ENCODE results near the gene DISC1.

DNA sequence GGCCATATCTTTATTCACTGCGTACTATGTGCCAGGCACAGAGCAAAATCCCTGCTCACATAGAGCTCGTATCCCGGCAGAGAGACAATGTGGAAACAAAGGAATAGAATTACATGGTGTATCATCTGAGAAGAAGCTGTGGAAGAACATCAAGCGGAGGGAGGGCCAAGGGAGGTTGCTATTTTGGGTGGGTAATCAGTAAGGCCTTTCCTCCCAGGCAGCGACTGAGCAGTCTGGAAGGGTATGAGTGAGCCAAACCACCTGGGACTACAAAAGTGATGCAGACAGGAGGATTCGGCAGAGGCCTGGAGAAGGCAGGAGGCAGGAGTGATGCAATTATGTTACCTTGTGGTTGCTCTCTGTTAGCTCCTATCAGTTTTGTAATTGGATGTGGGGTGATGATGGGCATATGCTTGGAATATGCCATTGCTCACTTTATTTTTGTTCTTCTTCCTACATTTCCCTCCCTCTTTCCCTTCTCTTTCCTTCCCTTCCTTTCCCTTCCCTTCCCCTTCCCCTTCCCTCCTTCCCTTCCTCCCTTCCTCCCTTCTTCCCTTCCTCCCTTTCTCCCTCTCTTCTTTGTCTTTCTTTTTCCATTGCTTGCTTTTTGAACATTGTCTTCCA lies 172.9 kb downstream of the DISC1 start:
- no peak for TF ChIP-seq POLR2AphosphoS5 (IDR thresholded peaks at IDR 0.05; ENCODE audit: low read depth, low read length)
- no peak for TF ChIP-seq POLR2A (IDR thresholded peaks at IDR 0.05; ENCODE audit: low read depth, low read length)

All from GM12892 (cell line).